ENCODE results near the gene SLC25A18.

SLC25A18 gene

GRCh38 chr22:17586831-17587440 lies 23.6 kb downstream of the SLC25A18 start:
- DNase-seq (ENCODE audit: low spot score), result no peak
- in situ Hi-C loops (cut with MboI; ENCODE audit: low sequenced_read_pairs, unreplicated experiment), result no loop called here
- TF ChIP-seq, protein P1, sequence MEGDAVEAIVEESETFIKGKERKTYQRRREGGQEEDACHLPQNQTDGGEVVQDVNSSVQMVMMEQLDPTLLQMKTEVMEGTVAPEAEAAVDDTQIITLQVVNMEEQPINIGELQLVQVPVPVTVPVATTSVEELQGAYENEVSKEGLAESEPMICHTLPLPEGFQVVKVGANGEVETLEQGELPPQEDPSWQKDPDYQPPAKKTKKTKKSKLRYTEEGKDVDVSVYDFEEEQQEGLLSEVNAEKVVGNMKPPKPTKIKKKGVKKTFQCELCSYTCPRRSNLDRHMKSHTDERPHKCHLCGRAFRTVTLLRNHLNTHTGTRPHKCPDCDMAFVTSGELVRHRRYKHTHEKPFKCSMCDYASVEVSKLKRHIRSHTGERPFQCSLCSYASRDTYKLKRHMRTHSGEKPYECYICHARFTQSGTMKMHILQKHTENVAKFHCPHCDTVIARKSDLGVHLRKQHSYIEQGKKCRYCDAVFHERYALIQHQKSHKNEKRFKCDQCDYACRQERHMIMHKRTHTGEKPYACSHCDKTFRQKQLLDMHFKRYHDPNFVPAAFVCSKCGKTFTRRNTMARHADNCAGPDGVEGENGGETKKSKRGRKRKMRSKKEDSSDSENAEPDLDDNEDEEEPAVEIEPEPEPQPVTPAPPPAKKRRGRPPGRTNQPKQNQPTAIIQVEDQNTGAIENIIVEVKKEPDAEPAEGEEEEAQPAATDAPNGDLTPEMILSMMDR (IDR thresholded peaks at IDR 0.05; ENCODE audit: borderline replicate concordance, control extremely low read depth, extremely low read depth, insufficient read depth, missing control alignments), result no peak

DNA sequence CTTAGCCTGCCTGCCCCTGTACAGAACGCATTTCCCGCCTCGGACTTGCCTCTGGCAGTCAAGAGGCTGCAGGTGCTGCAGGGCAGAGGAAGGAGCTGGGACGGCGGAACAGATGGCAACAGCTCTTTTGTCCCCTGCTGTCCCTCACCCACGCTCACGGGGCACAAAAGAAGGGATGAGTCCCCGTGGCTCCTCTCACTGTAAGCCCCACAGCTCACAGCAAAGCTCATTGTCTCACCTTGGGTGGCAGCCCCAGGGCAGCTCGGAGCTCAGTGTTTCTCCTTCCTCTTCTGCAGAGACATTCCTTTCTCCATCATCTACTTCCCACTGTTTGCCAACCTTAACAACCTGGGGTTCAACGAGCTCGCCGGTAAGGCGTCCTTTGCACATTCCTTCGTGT lies 24.3 kb downstream of the SLC25A18 start:
- TF ChIP-seq, protein P1 (IDR thresholded peaks at IDR 0.05; ENCODE audit: borderline replicate concordance, control extremely low read depth, extremely low read depth, insufficient read depth, missing control alignments), result no peak
- no peak for DNase-seq (ENCODE audit: low spot score)
- in situ Hi-C loops (cut with MboI; ENCODE audit: low sequenced_read_pairs, unreplicated experiment), result no loop called here

- DNase-seq (ENCODE audit: low spot score), result no peak
- in situ Hi-C loops (cut with MboI; ENCODE audit: low sequenced_read_pairs, unreplicated experiment), result no loop called here
- TF ChIP-seq, protein P1 (IDR thresholded peaks at IDR 0.05; ENCODE audit: borderline replicate concordance, control extremely low read depth, extremely low read depth, insufficient read depth, missing control alignments), result no peak
Measured at GRCh38 chr22:17588606-17589005, 25.3 kb downstream of the SLC25A18 start.

DNA sequence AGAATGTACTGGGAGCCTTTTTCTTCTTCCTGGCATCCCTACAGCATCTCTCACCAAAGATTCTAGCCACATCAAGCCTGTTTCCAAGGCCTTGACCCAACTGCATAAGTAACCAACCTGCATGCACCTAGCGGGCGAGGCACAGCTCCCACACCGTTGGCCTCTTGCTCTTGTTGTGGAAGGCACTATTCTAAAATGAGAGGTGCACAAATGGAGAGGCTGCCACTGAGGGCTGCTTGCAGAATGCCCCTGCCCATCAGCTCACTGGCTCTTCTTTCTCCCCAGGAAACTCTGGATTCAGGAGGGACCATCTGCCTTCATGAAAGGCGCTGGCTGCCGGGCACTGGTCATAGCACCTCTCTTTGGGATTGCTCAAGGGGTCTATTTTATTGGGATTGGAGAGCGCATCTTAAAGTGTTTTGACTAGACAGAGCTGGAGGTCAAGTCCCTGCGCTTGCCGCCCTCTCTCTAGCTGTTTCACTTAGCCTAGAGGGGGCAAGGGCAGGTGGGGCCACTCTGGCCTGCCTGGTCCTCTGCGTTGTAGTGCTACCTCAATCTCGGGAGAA lies 26.6 kb downstream of the SLC25A18 start:
- in situ Hi-C loops (cut with MboI; ENCODE audit: low sequenced_read_pairs, unreplicated experiment), result no loop called here
- TF ChIP-seq, protein P1 (IDR thresholded peaks at IDR 0.05; ENCODE audit: borderline replicate concordance, control extremely low read depth, extremely low read depth, insufficient read depth, missing control alignments), result no peak
- no peak for DNase-seq (ENCODE audit: low spot score)

DNA sequence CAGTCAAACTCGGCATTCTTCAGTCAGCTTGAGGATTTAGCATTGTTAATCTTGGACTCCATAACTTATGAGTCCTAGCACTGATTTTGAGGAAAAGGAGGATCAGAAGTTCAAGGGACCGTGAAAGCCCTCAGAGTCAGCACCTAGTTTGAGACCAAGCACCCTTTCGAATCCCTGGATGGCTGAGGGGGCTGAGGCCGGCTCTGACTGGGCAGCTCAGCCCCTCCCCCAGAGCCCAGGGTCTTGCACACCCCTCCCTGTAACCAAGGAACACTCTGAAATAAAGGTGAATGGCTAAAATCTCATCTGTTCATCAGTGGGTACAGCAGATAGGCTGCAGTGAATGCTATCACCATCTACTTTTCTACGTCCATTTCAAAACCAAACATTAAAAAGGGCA lies 27.3 kb downstream of the SLC25A18 start:
- no peak for DNase-seq (ENCODE audit: low spot score)
- TF ChIP-seq, protein P1 (IDR thresholded peaks at IDR 0.05; ENCODE audit: borderline replicate concordance, control extremely low read depth, extremely low read depth, insufficient read depth, missing control alignments), result no peak
- in situ Hi-C loops (cut with MboI; ENCODE audit: low sequenced_read_pairs, unreplicated experiment), result no loop called here

- no peak for DNase-seq (ENCODE audit: low spot score)
- in situ Hi-C loops (cut with MboI; ENCODE audit: low sequenced_read_pairs, unreplicated experiment), result no loop called here
Measured at GRCh38 chr22:17592201-17592600, 28.9 kb downstream of the SLC25A18 start.

More at GRCh38 chr22:17592201-17592600, 28.9 kb downstream of the SLC25A18 start:
- TF ChIP-seq, protein P1 (IDR thresholded peaks at IDR 0.05; ENCODE audit: borderline replicate concordance, control extremely low read depth, extremely low read depth, insufficient read depth, missing control alignments), result no peak
